ENCODE measurements around the gene ZNF764.

DNA sequence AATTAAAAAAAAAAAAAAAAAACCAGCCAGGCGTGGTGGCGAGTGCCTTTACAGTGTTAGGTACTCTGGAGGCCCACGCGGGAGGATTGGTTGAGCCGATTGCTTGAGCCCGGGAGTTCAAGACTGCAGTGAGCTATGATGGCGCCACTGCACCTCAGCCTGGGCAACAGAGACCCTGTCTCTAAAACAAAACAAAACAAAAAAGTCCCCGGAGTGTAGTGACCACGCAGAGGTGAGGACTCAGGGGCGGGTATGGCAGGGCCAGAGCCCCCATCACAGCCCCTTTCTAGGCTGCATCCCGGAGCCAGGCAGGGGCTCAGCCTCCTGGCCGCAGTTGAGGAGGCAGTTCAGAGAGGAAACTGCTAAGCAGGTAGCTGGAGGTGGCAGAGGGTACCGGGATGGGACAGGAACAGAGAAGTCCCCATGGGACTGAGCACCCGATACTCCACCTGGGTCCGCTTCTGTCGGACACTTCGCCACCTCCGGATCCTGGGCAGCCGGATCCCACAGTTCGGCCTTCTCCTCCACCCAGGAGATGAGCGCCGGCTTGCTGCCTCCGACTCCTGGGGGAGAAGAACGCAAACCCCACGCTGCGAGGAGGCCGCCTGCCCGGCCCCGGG is 24.3 kb downstream of the ZNF764 start:
- TF ChIP-seq CTCF (conservative IDR thresholded peaks at IDR 0.05; ENCODE audit: low read depth, low read length) (no peak), EZH2 (IDR thresholded peaks at IDR 0.05; ENCODE audit: borderline replicate concordance, low read depth, low read length, poor library complexity, severe bottlenecking) (no peak)
